ENCODE results near the gene FXYD4. TPM values are rescaled to one million over a fixed set of nuclear protein-coding genes. Genes with fewer than 3 reads are reported as not detected.
"Not testable (repeated sequence)": the region's sequence is repeated elsewhere in the genome, so short reads cannot be mapped to it uniquely, and the experiment has no call there.

FXYD4 gene
- polyA plus RNA-seq, 1 donor, result not detected

GRCh38 chr10:43411536-43411935 lies 40.1 kb downstream of the FXYD4 start:
- Histone ChIP-seq H3K9me3 (ENCODE audit: control insufficient read depth, low read depth, low read length) (peaks cover 4% of the 10 kb centered on the region), H3K27ac (ENCODE audit: low read length) (no peak overlapping the region), H3K4me3 (ENCODE audit: low read length) (no peak overlapping the region), H3K36me3 (ENCODE audit: control insufficient read depth, insufficient read depth, low read length) (no peaks in the 10 kb centered on the region), H3K4me1 (ENCODE audit: control insufficient read depth, insufficient read depth, low read length) (no peaks in the 10 kb centered on the region), H3K27me3 (ENCODE audit: control insufficient read depth, insufficient read depth, low read length) (no peaks in the 10 kb centered on the region)
- DNase-seq, result no peak
- no CpG with 5 or more reads among the region's 2 CpGs for WGBS (ENCODE audit: insufficient coverage, low lambda C conversion rate)

GRCh38 chr10:43415544-43415943 lies 44.1 kb downstream of the FXYD4 start:
- WGBS (ENCODE audit: insufficient coverage, low lambda C conversion rate), result no CpG with 5 or more reads among the region's 10 CpGs
- no peak for DNase-seq

GRCh38 chr10:43417950-43418768 lies 46.7 kb downstream of the FXYD4 start:
- WGBS (ENCODE audit: insufficient coverage, low lambda C conversion rate), result no CpG with 5 or more reads among the region's 14 CpGs
- peak; percentile 20 to 54 for DNase-seq
- Histone ChIP-seq H3K4me1 (ENCODE audit: control insufficient read depth, insufficient read depth, low read length) (peaks cover 16% of the 10 kb centered on the region), H3K27me3 (ENCODE audit: control insufficient read depth, insufficient read depth, low read length) (no peaks in the 10 kb centered on the region), H3K9me3 (ENCODE audit: control insufficient read depth, low read depth, low read length) (peaks cover 3% of the 10 kb centered on the region), H3K36me3 (ENCODE audit: control insufficient read depth, insufficient read depth, low read length) (no peaks in the 10 kb centered on the region), H3K4me3 (ENCODE audit: low read length) (no peak overlapping the region), H3K27ac (ENCODE audit: low read length) (no peak overlapping the region)

More at GRCh38 chr10:43415544-43415943, 44.1 kb downstream of the FXYD4 start:
- H3K4me3 ChIP-seq (ENCODE audit: low read length), result no peak overlapping the region
- H3K27me3 ChIP-seq (ENCODE audit: control insufficient read depth, insufficient read depth, low read length), result no peaks in the 10 kb centered on the region
- peaks cover 6% of the 10 kb centered on the region for H3K4me1 ChIP-seq (ENCODE audit: control insufficient read depth, insufficient read depth, low read length)
- no peaks in the 10 kb centered on the region for H3K9me3 ChIP-seq (ENCODE audit: control insufficient read depth, low read depth, low read length)
- H3K27ac ChIP-seq (ENCODE audit: low read length), result no peak overlapping the region
- H3K36me3 ChIP-seq (ENCODE audit: control insufficient read depth, insufficient read depth, low read length), result no peaks in the 10 kb centered on the region

- H3K27me3 ChIP-seq (ENCODE audit: control insufficient read depth, insufficient read depth, low read length), result no peaks in the 10 kb centered on the region
- H3K9me3 ChIP-seq (ENCODE audit: control insufficient read depth, low read depth, low read length), result peaks cover 3% of the 10 kb centered on the region
- peak overlapping the region; percentile 88 for H3K27ac ChIP-seq (ENCODE audit: low read length)
- no peaks in the 10 kb centered on the region for H3K36me3 ChIP-seq (ENCODE audit: control insufficient read depth, insufficient read depth, low read length)
- H3K4me1 ChIP-seq (ENCODE audit: control insufficient read depth, insufficient read depth, low read length), result peaks cover 16% of the 10 kb centered on the region
- no peak for DNase-seq
- peak overlapping the region; percentile 35 for H3K4me3 ChIP-seq (ENCODE audit: low read length)
- no CpG with 5 or more reads among the region's 18 CpGs for WGBS (ENCODE audit: insufficient coverage, low lambda C conversion rate)
These were observed 48.5 kb downstream of the FXYD4 start for GRCh38 chr10:43419997-43420368.

GRCh38 chr10:43420369-43421200 lies 49.1 kb downstream of the FXYD4 start:
- no CpG with 5 or more reads among the region's 63 CpGs for WGBS (ENCODE audit: insufficient coverage, low lambda C conversion rate)
- H3K27me3 ChIP-seq (ENCODE audit: control insufficient read depth, insufficient read depth, low read length), result no peaks in the 10 kb centered on the region
- peak; percentile 98 to 99 for DNase-seq
- H3K4me1 ChIP-seq (ENCODE audit: control insufficient read depth, insufficient read depth, low read length), result peaks cover 16% of the 10 kb centered on the region
- peak overlapping the region; percentile 88 for H3K27ac ChIP-seq (ENCODE audit: low read length)
- peaks cover 3% of the 10 kb centered on the region for H3K9me3 ChIP-seq (ENCODE audit: control insufficient read depth, low read depth, low read length)
- H3K36me3 ChIP-seq (ENCODE audit: control insufficient read depth, insufficient read depth, low read length), result no peaks in the 10 kb centered on the region
- peak overlapping the region; percentile 48 for H3K4me3 ChIP-seq (ENCODE audit: low read length)

GRCh38 chr10:43421201-43421507 lies 49.7 kb downstream of the FXYD4 start:
- Histone ChIP-seq H3K4me3 (ENCODE audit: low read length) (peak overlapping the region; percentile 48), H3K27ac (ENCODE audit: low read length) (peak overlapping the region; percentile 88), H3K36me3 (ENCODE audit: control insufficient read depth, insufficient read depth, low read length) (no peaks in the 10 kb centered on the region), H3K27me3 (ENCODE audit: control insufficient read depth, insufficient read depth, low read length) (no peaks in the 10 kb centered on the region), H3K9me3 (ENCODE audit: control insufficient read depth, low read depth, low read length) (peaks cover 3% of the 10 kb centered on the region), H3K4me1 (ENCODE audit: control insufficient read depth, insufficient read depth, low read length) (peaks cover 16% of the 10 kb centered on the region)
- no CpG with 5 or more reads among the region's 4 CpGs for WGBS (ENCODE audit: insufficient coverage, low lambda C conversion rate)
- DNase-seq, result no peak

- DNase-seq, result no peak
- no peaks in the 10 kb centered on the region for H3K27me3 ChIP-seq (ENCODE audit: control insufficient read depth, insufficient read depth, low read length)
- peaks cover 3% of the 10 kb centered on the region for H3K9me3 ChIP-seq (ENCODE audit: control insufficient read depth, low read depth, low read length)
- peaks cover 16% of the 10 kb centered on the region for H3K4me1 ChIP-seq (ENCODE audit: control insufficient read depth, insufficient read depth, low read length)
- WGBS (ENCODE audit: insufficient coverage, low lambda C conversion rate), result 88% methylated on average over 1 of the region's 6 CpGs
- peak overlapping the region; percentile 88 for H3K27ac ChIP-seq (ENCODE audit: low read length)
- no peaks in the 10 kb centered on the region for H3K36me3 ChIP-seq (ENCODE audit: control insufficient read depth, insufficient read depth, low read length)
- no peak overlapping the region for H3K4me3 ChIP-seq (ENCODE audit: low read length)
These were observed 50.1 kb downstream of the FXYD4 start for GRCh38 chr10:43421519-43421918.

- WGBS (ENCODE audit: insufficient coverage, low lambda C conversion rate), result no CpG with 5 or more reads among the region's 4 CpGs
These were observed 50.5 kb downstream of the FXYD4 start for GRCh38 chr10:43421944-43422343.

GRCh38 chr10:43424416-43424815 lies 53.0 kb downstream of the FXYD4 start:
- DNase-seq, result no peak
- H3K27me3 ChIP-seq (ENCODE audit: control insufficient read depth, insufficient read depth, low read length), result no peaks in the 10 kb centered on the region
- no peak overlapping the region for H3K4me3 ChIP-seq (ENCODE audit: low read length)
- H3K27ac ChIP-seq (ENCODE audit: low read length), result no peak overlapping the region
- peaks cover 3% of the 10 kb centered on the region for H3K9me3 ChIP-seq (ENCODE audit: control insufficient read depth, low read depth, low read length)
- WGBS (ENCODE audit: insufficient coverage, low lambda C conversion rate), result 100% methylated on average over 1 of the region's 6 CpGs
- H3K36me3 ChIP-seq (ENCODE audit: control insufficient read depth, insufficient read depth, low read length), result no peaks in the 10 kb centered on the region
- peaks cover 16% of the 10 kb centered on the region for H3K4me1 ChIP-seq (ENCODE audit: control insufficient read depth, insufficient read depth, low read length)

More at GRCh38 chr10:43421944-43422343, 50.5 kb downstream of the FXYD4 start:
- H3K27me3 ChIP-seq (ENCODE audit: control insufficient read depth, insufficient read depth, low read length); H3K36me3 ChIP-seq (ENCODE audit: control insufficient read depth, insufficient read depth, low read length); H3K9me3 ChIP-seq (ENCODE audit: control insufficient read depth, low read depth, low read length); H3K4me3 ChIP-seq (ENCODE audit: low read length): not testable (repeated sequence)
- Histone ChIP-seq H3K4me1 (ENCODE audit: control insufficient read depth, insufficient read depth, low read length) (peaks cover 16% of the 10 kb centered on the region), H3K27ac (ENCODE audit: low read length) (peak overlapping the region; percentile 88)
- peak; percentile 33 to 70 for DNase-seq

Measured in large intestine (tissue), 3 donors.